Subcutaneous abdominal adipose tissue (tissue), 5 donors: ENCODE measurements around the gene FAM228A.
A peak's percentile ranks its signal among the peaks of the same experiment; 100 is the strongest.
"Not testable (repeated sequence)": the region's sequence is repeated elsewhere in the genome, so short reads cannot be mapped to it uniquely, and the experiment has no call there.

Experiments
- H3K27ac ChIP-seq: one replicate; pipeline ENCODE4 v1.7.0; 2013; ENCODE audit warnings: low read depth, mild to moderate bottlenecking, inconsistent platforms, low read length, moderate library complexity
- H3K27me3 ChIP-seq, 5 donors: one replicate each; pipeline ENCODE4 v1.7.0; 2013; ENCODE audit warnings: low read length in 5 of 5, inconsistent platforms in 1 of 5; ENCODE audit not compliant: control insufficient read depth in 5 of 5, insufficient read depth in 4 of 5
- H3K36me3 ChIP-seq, 5 donors: one replicate each; pipeline ENCODE4 v1.7.0; 2013; ENCODE audit warnings: low read length in 5 of 5; ENCODE audit not compliant: control insufficient read depth in 5 of 5, insufficient read depth in 5 of 5
- H3K4me1 ChIP-seq, 5 donors: one replicate each; pipeline ENCODE4 v1.7.0; 2013; ENCODE audit warnings: low read length in 5 of 5, mild to moderate bottlenecking in 3 of 5, moderate library complexity in 1 of 5; ENCODE audit not compliant: control insufficient read depth in 5 of 5, insufficient read depth in 5 of 5
- H3K4me3 ChIP-seq, 5 donors: one replicate each; pipeline ENCODE4 v1.7.0; 2013; ENCODE audit warnings: low read length in 5 of 5, low read depth in 1 of 5
- H3K9ac ChIP-seq, 5 donors: one replicate each; pipeline ENCODE4 v1.7.0; 2013; ENCODE audit warnings: low read length in 5 of 5, mild to moderate bottlenecking in 4 of 5, moderate library complexity in 3 of 5
- H3K9me3 ChIP-seq, 5 donors: one replicate each; pipeline ENCODE4 v1.7.0; 2013; ENCODE audit warnings: low read length in 5 of 5; ENCODE audit not compliant: control insufficient read depth in 5 of 5
- donor health status: healthy.
- donor health status: healthy.
- donor health status: healthy.
- donor health status: healthy.
- donor health status: healthy.

Gene FAM228A

GRCh38 chr2:24174851-24175277, at the start of gene FAM228A:
TSS of gene FAM228A (plus strand) at chr2:24175053. CDS start at chr2:24175481, 428 bp downstream.
- peak within 1 kb of the TSS; percentile 12 to 54 (median 46) for H3K4me3 ChIP-seq
- H3K9ac ChIP-seq: peak within 1 kb of the TSS in 2 of 5 donors; percentile 41 to 58
- peak within 1 kb of the TSS; percentile 57 for H3K27ac ChIP-seq
- no peaks in the 10 kb centered on the region for H3K9me3 ChIP-seq
- H3K27me3 ChIP-seq: no peaks in the 10 kb centered on the region
- peaks cover 0 to 13% (median 5%) of the 10 kb centered on the region in 5 donors for H3K4me1 ChIP-seq
- H3K36me3 ChIP-seq: no peaks in the 10 kb centered on the region

- no peaks in the 10 kb centered on the region for H3K27me3 ChIP-seq
- no peak overlapping the region for H3K9ac ChIP-seq
- H3K36me3 ChIP-seq: no peaks in the 10 kb centered on the region
- no peak overlapping the region for H3K4me3 ChIP-seq
- H3K4me1 ChIP-seq: peaks cover 0 to 26% (median 16%) of the 10 kb centered on the region in 5 donors
- no peak overlapping the region for H3K27ac ChIP-seq
- no peaks in the 10 kb centered on the region for H3K9me3 ChIP-seq
Measured at GRCh38 chr2:24125956-24126355, 48.9 kb upstream of the FAM228A start.

GRCh38 chr2:24132543-24132942, 42.3 kb upstream of the FAM228A start:
- H3K9ac ChIP-seq: no peak overlapping the region
- H3K9me3 ChIP-seq: peaks cover 0 to 4% (median 0%) of the 10 kb centered on the region in 5 donors
- H3K36me3 ChIP-seq: peaks cover 0 to 5% (median 2%) of the 10 kb centered on the region in 5 donors
- no peaks in the 10 kb centered on the region for H3K4me1 ChIP-seq
- H3K27ac ChIP-seq: no peak overlapping the region
- no peak overlapping the region for H3K4me3 ChIP-seq
- H3K27me3 ChIP-seq: no peaks in the 10 kb centered on the region

DNA sequence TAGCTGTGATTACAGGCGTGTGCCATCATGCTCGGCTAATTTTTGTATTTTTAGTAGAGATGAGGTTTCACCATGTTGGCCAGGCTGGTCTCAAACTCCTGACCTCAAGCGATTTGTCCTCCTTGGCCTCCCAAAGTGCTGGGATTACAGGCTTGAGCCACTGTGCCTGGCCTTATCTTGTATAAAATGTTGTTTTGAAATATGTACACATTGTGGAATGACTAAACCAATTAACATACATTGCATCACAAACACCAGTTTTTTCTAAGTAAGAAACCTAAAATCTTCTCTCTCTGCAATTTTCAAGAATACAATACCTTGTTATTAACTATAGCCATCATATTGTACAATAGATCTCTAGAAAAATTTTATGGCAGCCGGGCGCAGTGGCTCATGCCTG, 34.5 kb upstream of the FAM228A start:
- not testable (repeated sequence) for H3K27ac ChIP-seq, H3K27me3 ChIP-seq, H3K9ac ChIP-seq, H3K9me3 ChIP-seq, H3K4me1 ChIP-seq, H3K4me3 ChIP-seq
- peaks cover 9 to 18% (median 12%) of the 10 kb centered on the region in 5 donors for H3K36me3 ChIP-seq

GRCh38 chr2:24147364-24147763, 27.5 kb upstream of the FAM228A start:
- Histone ChIP-seq H3K9me3 (peaks cover 5 to 17% (median 10%) of the 10 kb centered on the region in 5 donors), H3K4me1 (no peaks in the 10 kb centered on the region), H3K9ac (no peak overlapping the region), H3K4me3 (no peak overlapping the region), H3K36me3 (peaks cover 19 to 25% (median 22%) of the 10 kb centered on the region in 5 donors), H3K27me3 (no peaks in the 10 kb centered on the region), H3K27ac (no peak overlapping the region)

GRCh38 chr2:24152413-24153197, 22.2 kb upstream of the FAM228A start:
- Histone ChIP-seq H3K9me3 (peaks cover 2 to 6% (median 6%) of the 10 kb centered on the region in 5 donors), H3K9ac (no peak overlapping the region), H3K27ac (no peak overlapping the region), H3K27me3 (no peaks in the 10 kb centered on the region), H3K4me1 (peaks cover 0 to 8% (median 0%) of the 10 kb centered on the region in 5 donors), H3K36me3 (peaks cover 15 to 26% (median 23%) of the 10 kb centered on the region in 5 donors), H3K4me3 (no peak overlapping the region)

- no peak overlapping the region for H3K27ac ChIP-seq
- peaks cover 14 to 24% (median 18%) of the 10 kb centered on the region in 5 donors for H3K36me3 ChIP-seq
- no peak overlapping the region for H3K4me3 ChIP-seq
- H3K9me3 ChIP-seq: no peaks in the 10 kb centered on the region
- no peaks in the 10 kb centered on the region for H3K27me3 ChIP-seq
- no peak overlapping the region for H3K9ac ChIP-seq
- peaks cover 0 to 8% (median 0%) of the 10 kb centered on the region in 5 donors for H3K4me1 ChIP-seq
Measured at GRCh38 chr2:24153478-24153877, 21.4 kb upstream of the FAM228A start.

DNA sequence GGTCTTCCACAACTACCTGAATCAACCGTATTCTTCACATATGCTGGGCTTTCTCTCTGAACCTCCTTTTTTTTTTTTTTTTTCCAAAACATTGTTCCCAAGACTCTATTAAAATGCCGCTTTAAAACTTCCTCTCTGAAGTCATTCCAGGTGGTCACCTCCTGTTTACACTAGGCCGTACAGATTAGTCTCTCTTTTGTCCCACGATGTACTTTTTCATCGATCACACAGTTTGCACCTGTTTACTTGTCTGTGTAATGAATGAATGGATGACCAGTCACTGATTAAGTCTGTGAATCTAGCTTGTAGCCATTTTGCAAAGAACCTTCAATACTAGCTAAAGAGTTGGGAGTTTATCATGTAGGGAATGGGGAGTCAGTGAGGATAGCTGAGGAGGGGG, 16.7 kb upstream of the FAM228A start:
- Histone ChIP-seq H3K4me3 (no peak overlapping the region), H3K27me3 (no peaks in the 10 kb centered on the region), H3K36me3 (peaks cover 8 to 24% (median 21%) of the 10 kb centered on the region in 5 donors), H3K27ac (no peak overlapping the region), H3K9me3 (peaks cover 0 to 3% (median 0%) of the 10 kb centered on the region in 5 donors), H3K9ac (no peak overlapping the region), H3K4me1 (peaks cover 0 to 7% (median 0%) of the 10 kb centered on the region in 5 donors)

- no peak overlapping the region for H3K27ac ChIP-seq
- H3K4me3 ChIP-seq: no peak overlapping the region
- peaks cover 2 to 24% (median 12%) of the 10 kb centered on the region in 5 donors for H3K36me3 ChIP-seq
- no peak overlapping the region for H3K9ac ChIP-seq
- peaks cover 0 to 3% (median 0%) of the 10 kb centered on the region in 5 donors for H3K9me3 ChIP-seq
- H3K27me3 ChIP-seq: no peaks in the 10 kb centered on the region
- H3K4me1 ChIP-seq: no peaks in the 10 kb centered on the region
Measured at GRCh38 chr2:24159708-24160107, 15.1 kb upstream of the FAM228A start.

DNA sequence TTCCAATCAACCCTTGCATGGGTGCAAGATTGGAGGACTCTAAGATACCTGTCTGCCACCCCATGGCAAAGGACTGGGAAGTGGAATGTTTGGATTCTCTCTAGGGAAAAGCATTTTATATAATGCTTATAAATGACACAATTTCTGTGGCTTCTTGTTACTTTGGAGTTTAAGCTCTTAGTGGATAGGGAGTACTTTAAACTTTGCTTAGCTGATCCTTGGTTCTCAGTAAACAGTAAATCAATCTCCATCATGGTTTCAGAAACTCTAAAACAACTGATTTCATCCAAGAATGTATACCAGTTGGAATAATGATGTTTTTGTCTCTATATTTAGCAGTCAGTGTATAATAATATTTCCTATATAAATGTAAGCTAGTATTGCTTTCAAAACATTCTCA, 14.1 kb upstream of the FAM228A start:
- no peaks in the 10 kb centered on the region for H3K27me3 ChIP-seq
- H3K4me3 ChIP-seq: no peak overlapping the region
- H3K9ac ChIP-seq: no peak overlapping the region
- H3K36me3 ChIP-seq: peaks cover 2 to 24% (median 12%) of the 10 kb centered on the region in 5 donors
- H3K4me1 ChIP-seq: no peaks in the 10 kb centered on the region
- no peak overlapping the region for H3K27ac ChIP-seq
- H3K9me3 ChIP-seq: peaks cover 0 to 3% (median 0%) of the 10 kb centered on the region in 5 donors
